Ureter (tissue), 1 donor: ENCODE data around the gene CHAC1. TPM values are rescaled to one million over a fixed set of nuclear protein-coding genes. Genes with fewer than 3 reads are reported as not detected.

Experiments
- DNase-seq: peaks from one replicate; pipeline ENCODE4 v3.0.0-alpha.2; 2020; ENCODE audit warnings: low spot score
- total RNA-seq: library from RNA; stranded (reverse); gene quantifications from one replicate; pipeline ENCODE4 v1.2.4, GENCODE V29; 2023
- donor health status: DM: yes; HTN: yes; CAD: no.

CHAC1 gene
- total RNA-seq, 1 donor from 2014 or later: 9.2 TPM

DNA sequence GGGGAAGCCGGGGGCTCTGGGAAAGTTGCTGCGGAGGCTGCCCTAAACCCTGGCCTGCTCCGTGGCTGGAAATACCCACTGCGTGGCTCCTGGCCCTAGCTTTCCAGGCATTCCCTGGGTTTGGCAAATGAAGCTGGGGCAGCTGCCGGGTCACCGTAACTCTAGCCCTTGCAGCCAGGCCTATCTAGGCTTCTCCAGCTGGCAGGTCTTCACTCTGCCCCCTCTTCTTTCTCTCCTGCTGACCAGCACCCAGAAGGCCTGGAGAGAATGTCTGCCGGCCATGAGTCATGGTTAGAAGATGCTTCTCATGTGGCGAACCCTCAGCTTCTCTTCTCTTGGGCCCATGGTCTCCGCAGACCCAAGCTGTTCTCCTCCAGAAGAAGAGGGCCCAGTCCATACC, 29.7 kb upstream of the CHAC1 start:
- DNase-seq: no peak

DNA sequence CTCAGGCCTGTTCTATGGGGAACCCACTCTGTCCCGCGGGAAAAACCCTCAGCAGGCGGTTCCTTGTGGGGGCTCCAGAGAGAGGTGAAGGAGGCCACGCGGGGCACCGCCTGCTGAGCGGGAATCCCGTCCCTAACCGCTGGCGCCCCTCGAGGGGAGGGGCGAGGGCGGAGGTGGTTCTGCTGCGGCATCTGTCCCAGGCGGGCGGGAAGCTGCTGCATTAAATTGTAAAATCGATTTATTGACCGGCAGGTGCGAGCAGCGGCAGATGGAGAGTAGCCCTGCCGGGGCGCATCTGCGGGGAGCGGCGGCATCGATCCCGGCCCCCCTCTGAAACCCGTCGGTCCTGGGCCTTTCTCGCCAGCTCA, 27.8 kb upstream of the CHAC1 start:
- DNase-seq: no peak

DNA sequence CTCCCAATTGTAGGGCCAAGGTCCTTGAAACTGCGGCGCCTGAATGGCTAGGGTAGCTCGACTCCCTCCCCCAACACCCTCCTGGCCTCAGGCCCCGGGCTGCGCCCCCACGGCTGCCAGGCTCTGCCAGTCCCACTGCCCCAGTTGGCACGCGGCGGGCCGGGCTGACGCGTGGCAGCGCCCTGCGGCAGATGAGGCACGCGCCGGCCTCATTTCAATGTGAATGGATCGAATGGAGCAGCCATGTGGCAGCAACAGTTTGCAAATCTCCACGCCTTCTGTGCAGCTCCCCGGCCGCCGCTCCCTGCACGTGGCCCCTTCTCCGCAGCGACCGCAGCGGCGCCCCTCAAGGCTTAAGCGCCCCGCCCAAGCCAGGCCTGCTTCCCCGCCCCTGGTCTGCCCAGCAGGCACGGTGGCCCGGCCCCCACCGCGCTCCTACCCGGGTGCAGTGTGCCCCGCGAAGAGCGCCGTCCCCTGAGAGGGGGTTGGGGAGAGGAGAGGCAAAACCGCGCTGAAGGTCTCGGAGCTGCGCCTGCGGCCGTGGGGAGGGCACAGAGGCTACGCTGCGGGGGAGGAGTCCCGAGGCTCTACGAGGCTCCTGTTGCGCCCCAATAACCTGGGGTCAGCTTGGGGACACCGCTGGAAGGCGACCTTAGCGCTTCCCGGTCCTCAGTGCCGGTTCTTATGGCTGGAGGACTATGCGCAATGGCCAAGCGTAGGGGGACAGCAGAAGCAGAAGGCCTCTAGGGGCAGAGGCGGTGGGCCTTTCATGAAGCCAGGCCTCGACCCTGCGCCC, 27.2 kb upstream of the CHAC1 start:
- no peak for DNase-seq

- DNase-seq: no peak
These were observed 26.4 kb upstream of the CHAC1 start for GRCh38 chr15:40926659-40927494.

DNA sequence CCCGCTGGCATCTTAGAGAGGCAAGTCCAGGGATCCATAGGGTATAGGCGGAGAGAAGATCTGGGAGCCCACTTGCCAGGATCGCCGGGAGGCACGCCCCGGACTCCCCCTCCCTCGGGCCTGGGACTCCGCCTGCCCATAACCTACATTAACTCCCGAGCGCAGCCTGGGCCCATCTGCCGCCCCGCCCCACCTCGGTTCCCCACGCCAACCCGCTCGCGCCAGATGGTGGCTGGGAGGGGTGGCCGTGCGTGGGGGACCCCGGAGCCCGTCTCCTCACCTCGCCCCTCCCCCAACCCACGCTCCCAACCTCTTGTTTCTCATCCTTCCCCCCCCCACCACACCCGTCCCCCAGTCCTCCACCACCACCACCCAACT, 25.8 kb upstream of the CHAC1 start:
- no peak for DNase-seq

- no peak for DNase-seq
These were observed 25.1 kb upstream of the CHAC1 start for GRCh38 chr15:40927873-40928806.

DNA sequence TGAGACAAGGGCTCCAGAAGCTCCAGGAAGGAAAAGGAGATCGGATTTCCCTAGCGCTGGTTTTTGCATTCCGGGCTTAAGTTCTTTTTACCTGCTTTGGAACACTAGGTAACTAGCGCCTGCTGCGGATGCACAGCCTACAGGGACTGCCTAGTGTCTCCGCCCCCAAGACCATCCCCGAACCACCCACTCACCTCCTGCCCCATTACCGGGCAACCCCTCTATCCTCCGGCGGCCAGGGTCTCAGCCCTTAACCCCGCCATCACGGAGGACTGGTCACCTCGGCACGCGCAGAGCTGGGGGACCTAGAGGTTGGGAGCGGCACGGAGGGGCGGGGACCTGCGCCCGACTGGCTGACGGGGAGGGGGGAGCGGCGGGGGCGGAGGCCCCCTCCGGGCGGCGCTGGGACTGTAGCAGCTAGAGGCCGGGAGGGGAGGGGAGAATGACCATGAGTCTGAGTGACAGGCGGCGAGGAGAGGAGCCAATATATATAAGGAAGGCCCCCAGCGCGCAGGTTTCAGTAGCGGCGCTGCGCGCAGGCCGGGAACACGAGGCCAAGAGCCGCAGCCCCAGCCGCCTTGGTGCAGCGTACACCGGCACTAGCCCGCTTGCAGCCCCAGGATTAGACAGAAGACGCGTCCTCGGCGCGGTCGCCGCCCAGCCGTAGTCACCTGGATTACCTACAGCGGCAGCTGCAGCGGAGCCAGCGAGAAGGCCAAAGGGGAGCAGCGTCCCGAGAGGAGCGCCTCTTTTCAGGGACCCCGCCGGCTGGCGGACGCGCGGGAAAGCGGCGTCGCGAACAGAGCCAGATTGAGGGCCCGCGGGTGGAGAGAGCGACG, 24.2 kb upstream of the CHAC1 start, which contains the start of gene DLL4:
TSS of gene DLL4 (plus strand) at position 520 of the 839 bp plus-strand sequence. CDS start 329 bp downstream, outside the sequence.
- DNase-seq: no peak

GRCh38 chr15:40929660-40930429, 23.4 kb upstream of the CHAC1 start:
- no peak for DNase-seq

DNA sequence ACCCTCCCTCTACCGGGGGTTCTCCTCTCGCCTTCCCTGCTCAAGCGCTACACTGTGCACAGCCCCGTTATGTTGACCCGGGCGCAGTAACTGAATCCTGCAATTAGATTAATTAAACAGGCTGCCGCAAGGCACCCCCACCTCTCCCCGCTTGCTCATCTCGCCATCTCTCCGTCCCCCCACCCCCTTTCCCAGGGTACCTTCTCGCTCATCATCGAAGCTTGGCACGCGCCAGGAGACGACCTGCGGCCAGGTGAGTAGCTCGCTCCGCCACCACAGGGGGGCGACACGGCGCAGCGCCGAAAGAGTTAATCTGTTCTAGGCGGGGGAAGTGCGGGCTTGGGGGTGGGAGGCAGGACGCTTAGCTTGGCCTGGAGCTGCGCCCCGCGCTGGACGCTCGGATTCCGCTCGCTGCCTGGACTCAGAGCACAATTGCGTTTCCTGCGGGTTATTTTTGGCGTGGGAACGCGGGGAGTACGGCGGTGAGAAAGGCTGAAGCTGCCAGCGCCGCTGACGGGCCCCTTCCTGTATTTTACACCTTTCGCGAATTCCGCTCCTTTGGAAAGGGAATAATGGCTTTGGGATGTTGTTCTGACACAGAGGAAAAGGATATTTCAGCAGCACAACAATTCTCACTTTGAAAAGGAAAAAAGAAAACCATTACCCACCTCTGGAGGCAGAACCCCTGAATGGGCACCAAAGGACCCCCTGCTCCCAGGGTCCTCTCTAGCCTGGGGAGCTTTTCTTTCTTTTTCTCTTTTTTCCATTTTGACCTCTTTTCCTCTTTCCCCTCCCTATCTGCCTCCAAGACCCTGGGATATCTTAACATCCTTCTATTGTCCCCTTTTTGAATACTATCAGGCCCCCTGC, 22.6 kb upstream of the CHAC1 start:
- DNase-seq: no peak

DNA sequence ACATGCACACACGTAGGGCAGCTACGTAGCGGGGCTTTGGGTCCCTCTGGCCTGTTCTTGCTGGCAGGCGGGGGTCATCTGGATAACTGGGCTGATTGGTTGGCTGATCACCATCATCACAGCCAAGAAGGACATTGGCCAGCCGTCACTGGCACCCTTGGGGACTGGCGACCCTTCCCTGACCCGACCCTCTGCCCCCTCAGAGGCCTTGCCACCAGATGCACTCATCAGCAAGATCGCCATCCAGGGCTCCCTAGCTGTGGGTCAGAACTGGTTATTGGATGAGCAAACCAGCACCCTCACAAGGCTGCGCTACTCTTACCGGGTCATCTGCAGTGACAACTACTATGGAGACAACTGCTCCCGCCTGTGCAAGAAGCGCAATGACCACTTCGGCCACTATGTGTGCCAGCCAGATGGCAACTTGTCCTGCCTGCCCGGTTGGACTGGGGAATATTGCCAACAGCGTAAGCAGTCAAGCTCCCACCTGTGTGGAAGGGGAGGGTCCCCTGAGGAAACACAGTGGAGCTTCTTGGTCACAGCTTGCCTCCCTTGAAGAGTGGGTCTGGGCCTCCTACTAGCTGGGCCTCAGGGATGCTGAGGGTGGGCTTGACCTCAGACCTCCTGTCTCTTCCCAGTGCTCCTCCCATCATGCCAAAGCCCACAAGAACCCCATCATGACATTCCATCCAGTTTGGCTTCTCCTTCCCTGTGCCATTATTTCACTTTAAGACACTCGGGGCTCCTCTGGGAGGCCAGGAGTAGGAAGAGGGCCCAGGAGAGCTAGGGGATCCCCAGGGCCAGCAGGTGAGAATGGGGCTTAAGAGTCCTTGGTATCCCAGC, 21.8 kb upstream of the CHAC1 start:
- DNase-seq: no peak

DNA sequence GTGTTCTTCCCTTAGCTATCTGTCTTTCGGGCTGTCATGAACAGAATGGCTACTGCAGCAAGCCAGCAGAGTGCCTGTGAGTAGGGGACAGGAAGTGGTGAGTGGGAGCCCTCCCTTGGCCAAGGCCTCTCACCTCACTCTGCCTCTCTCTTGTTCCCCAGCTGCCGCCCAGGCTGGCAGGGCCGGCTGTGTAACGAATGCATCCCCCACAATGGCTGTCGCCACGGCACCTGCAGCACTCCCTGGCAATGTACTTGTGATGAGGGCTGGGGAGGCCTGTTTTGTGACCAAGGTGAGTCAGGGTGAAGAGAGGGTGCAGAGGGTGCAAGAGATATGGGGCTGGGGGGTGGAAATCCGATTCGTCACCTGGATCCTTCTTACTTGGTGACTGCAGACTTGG, 21.1 kb upstream of the CHAC1 start:
- DNase-seq: no peak

- DNase-seq: no peak
These were observed 20.4 kb upstream of the CHAC1 start for GRCh38 chr15:40932649-40933516.

DNA sequence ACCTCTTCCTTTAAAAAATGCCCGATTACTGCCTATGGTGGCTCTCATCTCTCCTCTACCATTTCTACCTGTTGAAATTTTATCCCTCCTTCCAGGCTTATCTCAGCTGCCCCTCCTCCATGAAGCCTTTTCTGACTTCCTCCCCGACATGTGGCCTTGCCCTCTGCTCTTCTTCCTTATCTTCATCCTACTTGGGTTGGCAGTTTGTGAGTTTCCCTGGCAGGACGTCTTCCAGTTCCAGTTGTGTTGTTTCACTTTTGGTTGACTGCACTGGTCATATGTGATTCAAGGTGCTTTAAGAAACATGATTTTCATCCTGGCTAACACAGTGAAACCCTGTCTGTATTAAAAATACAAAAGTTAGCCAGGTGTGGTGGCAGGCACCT, 19.8 kb upstream of the CHAC1 start:
- DNase-seq: no peak

DNA sequence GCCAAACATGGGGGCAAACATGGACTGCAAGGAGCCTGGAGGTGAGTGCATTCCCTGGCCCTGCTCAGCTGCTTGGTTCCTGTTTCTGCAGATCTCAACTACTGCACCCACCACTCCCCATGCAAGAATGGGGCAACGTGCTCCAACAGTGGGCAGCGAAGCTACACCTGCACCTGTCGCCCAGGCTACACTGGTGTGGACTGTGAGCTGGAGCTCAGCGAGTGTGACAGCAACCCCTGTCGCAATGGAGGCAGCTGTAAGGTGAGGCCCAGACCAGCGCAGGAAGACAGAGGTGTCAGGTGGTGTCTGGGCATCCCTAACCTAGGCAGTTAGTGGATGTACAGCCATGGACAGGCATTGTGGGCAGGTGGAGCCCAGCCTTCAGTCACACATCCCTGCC, 18.8 kb upstream of the CHAC1 start:
- DNase-seq: no peak

GRCh38 chr15:40936234-40936708, 17.0 kb upstream of the CHAC1 start:
- no peak for DNase-seq

- DNase-seq: no peak
These were observed 16.3 kb upstream of the CHAC1 start for GRCh38 chr15:40936709-40937666.
